Nephron progenitor cell (in vitro differentiated cells): Measurements from ENCODE around the gene TIPIN.

ENCODE experiments used
- DNase-seq: peaks from one replicate; pipeline ENCODE4 v3.0.0; 2021
- H3K27ac Mint-ChIP-seq: 2 replicates; pipeline ENCODE4 v1.8.0; 2021; ENCODE audit warnings: mild to moderate bottlenecking, moderate library complexity, mixed read lengths
- H3K27me3 Mint-ChIP-seq: 2 replicates; pipeline ENCODE4 v1.8.0; 2021; ENCODE audit warnings: mild to moderate bottlenecking, low read depth, mixed read lengths; ENCODE audit not compliant: poor library complexity
- H3K36me3 Mint-ChIP-seq: 2 replicates; pipeline ENCODE4 v1.8.0; 2021; ENCODE audit warnings: low read depth, mixed read lengths
- H3K4me1 Mint-ChIP-seq: 2 replicates; pipeline ENCODE4 v1.8.0; 2021; ENCODE audit warnings: mixed read lengths
- H3K4me3 Mint-ChIP-seq: 2 replicates; pipeline ENCODE4 v1.8.0; 2021; ENCODE audit warnings: mild to moderate bottlenecking, moderate library complexity, mixed read lengths
- H3K9me3 Mint-ChIP-seq: 2 replicates; pipeline ENCODE4 v1.8.0; 2021; ENCODE audit warnings: mild to moderate bottlenecking, moderate library complexity, mixed read lengths
- TF ChIP-seq, protein P1 (sequence below): fragments of 200-600 bp; sonication (generic); IDR thresholded peaks from 2 replicates; pipeline ENCODE4 v1.5.0; 2021; ENCODE audit warnings: antibody characterized with exemption

The TIPIN gene

DNA sequence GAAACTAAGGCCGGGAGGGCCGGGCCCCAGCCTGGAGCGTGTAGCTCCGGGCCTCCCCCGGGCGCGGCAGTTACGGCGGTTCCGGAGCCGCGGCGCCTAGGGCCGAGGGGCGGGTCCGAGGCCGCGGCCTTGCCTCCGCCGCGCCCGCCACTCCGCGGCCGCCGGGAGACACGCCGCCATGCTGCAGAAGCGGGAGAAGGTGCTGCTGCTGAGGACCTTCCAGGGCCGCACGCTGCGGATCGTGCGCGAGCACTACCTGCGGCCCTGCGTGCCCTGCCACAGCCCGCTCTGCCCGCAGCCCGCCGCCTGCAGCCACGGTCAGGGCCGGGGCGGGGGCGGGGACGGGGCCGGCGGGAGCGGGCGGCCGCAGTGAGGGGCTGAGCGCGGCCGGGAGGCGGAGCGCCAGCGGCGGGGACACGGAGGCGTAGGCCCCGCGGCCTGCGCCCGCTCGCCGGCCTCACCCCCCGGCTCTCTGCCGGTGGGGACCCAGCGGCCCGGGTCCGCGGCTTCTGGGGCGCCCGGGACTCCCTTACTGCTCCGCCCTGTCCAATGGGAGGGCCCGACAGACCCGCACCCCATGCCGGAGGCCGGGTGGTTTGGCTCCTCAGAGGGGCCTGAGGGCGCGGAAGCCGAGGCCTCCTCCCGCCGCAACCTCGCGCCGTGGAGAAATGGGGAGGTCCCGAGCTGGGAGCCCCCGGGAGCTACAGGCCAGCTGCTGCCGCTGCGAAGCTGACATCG is 62.9 kb downstream of the TIPIN start, which contains the start of gene DIS3L:
TSS of gene DIS3L (plus strand) at position 150 of the 738 bp plus-strand sequence. CDS start at position 179, 29 bp downstream.
- Mint-ChIP-seq H3K36me3 (peaks cover 7% of the 10 kb centered on the region), H3K4me1 (peaks cover 37% of the 10 kb centered on the region), H3K27me3 (peaks cover 13% of the 10 kb centered on the region), H3K27ac (peak within 1 kb of the TSS; percentile 83), H3K4me3 (peak within 1 kb of the TSS; percentile 86), H3K9me3 (no peaks in the 10 kb centered on the region)
- peak; percentile 72 for DNase-seq
- TF ChIP-seq, protein P1, sequence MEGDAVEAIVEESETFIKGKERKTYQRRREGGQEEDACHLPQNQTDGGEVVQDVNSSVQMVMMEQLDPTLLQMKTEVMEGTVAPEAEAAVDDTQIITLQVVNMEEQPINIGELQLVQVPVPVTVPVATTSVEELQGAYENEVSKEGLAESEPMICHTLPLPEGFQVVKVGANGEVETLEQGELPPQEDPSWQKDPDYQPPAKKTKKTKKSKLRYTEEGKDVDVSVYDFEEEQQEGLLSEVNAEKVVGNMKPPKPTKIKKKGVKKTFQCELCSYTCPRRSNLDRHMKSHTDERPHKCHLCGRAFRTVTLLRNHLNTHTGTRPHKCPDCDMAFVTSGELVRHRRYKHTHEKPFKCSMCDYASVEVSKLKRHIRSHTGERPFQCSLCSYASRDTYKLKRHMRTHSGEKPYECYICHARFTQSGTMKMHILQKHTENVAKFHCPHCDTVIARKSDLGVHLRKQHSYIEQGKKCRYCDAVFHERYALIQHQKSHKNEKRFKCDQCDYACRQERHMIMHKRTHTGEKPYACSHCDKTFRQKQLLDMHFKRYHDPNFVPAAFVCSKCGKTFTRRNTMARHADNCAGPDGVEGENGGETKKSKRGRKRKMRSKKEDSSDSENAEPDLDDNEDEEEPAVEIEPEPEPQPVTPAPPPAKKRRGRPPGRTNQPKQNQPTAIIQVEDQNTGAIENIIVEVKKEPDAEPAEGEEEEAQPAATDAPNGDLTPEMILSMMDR: no peak

DNA sequence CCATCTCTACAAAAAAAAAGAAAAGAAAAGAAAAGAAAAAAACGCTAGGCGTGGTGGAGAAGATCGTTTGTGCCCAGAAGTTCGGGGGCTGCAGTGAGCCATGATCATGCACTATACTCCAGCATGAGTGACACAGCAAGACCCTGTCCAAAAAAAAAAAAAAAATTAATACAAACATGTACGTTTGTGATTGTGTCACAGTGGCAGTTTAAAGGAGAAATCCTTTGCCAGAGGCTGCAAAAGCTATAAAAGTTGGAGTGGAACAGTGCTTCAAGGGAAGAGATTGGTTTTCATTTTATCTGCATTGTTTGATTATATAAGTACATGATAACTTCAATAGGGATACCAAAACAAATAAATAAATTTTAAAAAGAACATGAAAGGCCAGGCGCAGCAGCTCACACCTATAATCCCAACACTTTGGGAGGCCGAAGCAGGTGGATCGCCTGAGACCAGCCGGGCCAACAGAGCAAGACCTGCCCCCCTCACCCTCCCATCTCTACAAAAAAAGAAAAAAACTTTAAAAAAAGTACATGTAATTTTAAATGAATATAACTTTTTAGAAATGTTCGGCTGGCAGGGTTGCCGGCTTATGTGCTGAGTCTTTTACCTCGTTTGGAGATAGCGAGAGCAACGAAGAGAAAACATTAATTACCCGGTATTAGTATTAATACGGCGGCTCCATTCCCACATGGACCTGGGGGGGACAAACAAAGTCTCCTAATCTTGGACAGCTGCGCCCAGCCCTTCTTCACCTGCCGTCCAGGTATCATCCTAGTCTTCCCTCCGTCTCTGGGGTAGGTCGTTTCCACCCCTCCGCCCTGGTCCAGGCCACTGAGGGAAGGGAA is 63.7 kb downstream of the TIPIN start:
- H3K27ac Mint-ChIP-seq: peak overlapping the region; percentile 3
- H3K27me3 Mint-ChIP-seq: peaks cover 13% of the 10 kb centered on the region
- TF ChIP-seq, protein P1: no peak
- H3K4me1 Mint-ChIP-seq: peaks cover 37% of the 10 kb centered on the region
- DNase-seq: no peak
- H3K4me3 Mint-ChIP-seq: peak overlapping the region; percentile 86
- H3K9me3 Mint-ChIP-seq: no peaks in the 10 kb centered on the region
- peaks cover 5% of the 10 kb centered on the region for H3K36me3 Mint-ChIP-seq

DNA sequence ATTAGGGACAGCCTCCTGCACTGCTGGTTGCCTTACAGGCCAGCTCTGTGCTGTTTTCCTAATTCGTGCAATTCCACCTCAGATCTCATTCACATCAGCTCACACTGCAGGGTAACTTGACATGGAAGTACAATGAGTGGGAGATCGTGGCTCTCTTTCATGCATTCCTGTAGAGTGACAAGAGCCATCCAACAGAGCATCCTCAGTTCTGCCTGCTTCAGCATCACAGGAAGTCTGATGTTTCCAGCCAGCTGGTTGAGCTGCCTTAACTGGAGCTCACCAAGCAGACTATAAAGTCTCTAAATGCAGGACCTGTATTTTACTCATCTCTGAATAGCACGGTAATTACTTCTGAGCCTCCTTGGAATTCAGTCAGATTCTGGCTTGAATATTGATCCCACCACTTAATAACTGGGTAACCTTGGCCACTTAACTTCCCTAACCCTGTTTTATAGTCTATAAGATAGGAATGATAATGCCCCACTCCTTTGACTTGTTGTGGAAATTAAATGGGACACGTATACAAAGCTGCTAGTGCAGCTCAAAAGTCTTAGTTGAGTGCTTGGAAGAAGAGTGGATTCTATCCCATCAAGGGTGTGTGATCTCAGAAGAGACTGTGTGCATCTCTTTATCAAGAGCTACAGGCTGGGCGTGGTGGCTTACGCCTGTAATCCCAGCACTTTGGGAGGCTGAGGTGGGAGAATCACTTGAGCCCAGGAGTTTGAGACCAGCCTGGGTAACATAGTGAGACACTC is 64.5 kb downstream of the TIPIN start:
- Mint-ChIP-seq H3K4me1 (peaks cover 37% of the 10 kb centered on the region), H3K27ac (peak overlapping the region; percentile 3), H3K36me3 (peaks cover 5% of the 10 kb centered on the region), H3K4me3 (peak overlapping the region; percentile 86), H3K9me3 (no peaks in the 10 kb centered on the region), H3K27me3 (peaks cover 13% of the 10 kb centered on the region)
- TF ChIP-seq, protein P1: no peak
- no peak for DNase-seq

DNA sequence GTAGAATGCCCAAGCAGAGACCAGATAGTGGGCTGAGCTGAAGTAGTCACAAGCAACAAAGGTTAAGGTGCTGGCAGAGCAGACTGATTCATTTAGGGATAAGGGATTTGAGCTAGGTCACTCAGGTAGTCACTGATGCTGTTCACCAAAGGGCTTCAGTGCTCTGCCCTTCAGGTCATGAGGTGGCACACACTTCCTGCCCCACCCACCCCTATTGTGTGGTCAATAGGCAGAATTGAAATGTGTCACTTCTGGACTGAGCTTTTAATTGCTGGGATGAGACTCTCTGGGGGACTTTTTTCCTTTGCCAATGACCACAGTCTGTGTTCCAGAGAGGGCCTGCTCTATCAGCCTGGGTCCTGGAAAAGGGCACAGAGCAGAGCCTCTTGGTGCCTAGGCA is 66.0 kb downstream of the TIPIN start:
- H3K27ac Mint-ChIP-seq: no peak overlapping the region
- H3K27me3 Mint-ChIP-seq: peaks cover 17% of the 10 kb centered on the region
- H3K4me1 Mint-ChIP-seq: peaks cover 30% of the 10 kb centered on the region
- no peak for DNase-seq
- H3K36me3 Mint-ChIP-seq: no peaks in the 10 kb centered on the region
- no peak overlapping the region for H3K4me3 Mint-ChIP-seq
- TF ChIP-seq, protein P1: no peak
- H3K9me3 Mint-ChIP-seq: no peaks in the 10 kb centered on the region

DNA sequence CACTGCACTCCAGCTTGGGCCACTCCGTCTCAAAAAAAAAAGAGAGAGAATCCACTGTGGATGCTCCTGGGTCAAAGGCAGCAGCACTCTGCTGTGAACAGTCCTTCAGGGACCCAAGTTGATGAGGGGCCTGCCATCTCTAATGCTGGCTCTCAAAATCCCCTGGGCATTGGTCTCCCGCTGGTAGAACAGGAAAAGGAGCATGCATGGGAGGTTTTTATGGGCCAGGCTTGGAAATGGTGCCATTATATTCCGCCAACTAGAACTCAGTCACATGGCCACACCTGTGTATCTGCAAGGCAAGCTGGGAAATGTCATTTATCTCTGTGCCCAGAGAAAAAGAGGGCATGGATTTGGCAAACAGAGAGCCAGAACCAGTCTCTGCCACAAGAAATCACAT is 66.5 kb downstream of the TIPIN start:
- Mint-ChIP-seq H3K36me3 (no peaks in the 10 kb centered on the region), H3K27ac (no peak overlapping the region), H3K4me1 (peaks cover 25% of the 10 kb centered on the region), H3K4me3 (no peak overlapping the region), H3K27me3 (peaks cover 17% of the 10 kb centered on the region), H3K9me3 (no peaks in the 10 kb centered on the region)
- no peak for DNase-seq
- TF ChIP-seq, protein P1: no peak
